Gastroesophageal sphincter (tissue), 2 donors: ENCODE measurements around the gene TEKTIP1.

Source experiments
- EP300 ChIP-seq: sonication (generic); formaldehyde crosslinking; IDR thresholded peaks from one replicate; pipeline ENCODE4 v1.6.1; 2017; ENCODE audit warnings: antibody characterized with exemption, mild to moderate bottlenecking
- POLR2A ChIP-seq, 2 donors: fragments of 450-650 bp; IDR thresholded peaks; one replicate each; pipeline ENCODE4 v1.6.1; 2017; ENCODE audit warnings: antibody characterized with exemption in 2 of 2, mild to moderate bottlenecking in 2 of 2, moderate library complexity in 1 of 2

DNA sequence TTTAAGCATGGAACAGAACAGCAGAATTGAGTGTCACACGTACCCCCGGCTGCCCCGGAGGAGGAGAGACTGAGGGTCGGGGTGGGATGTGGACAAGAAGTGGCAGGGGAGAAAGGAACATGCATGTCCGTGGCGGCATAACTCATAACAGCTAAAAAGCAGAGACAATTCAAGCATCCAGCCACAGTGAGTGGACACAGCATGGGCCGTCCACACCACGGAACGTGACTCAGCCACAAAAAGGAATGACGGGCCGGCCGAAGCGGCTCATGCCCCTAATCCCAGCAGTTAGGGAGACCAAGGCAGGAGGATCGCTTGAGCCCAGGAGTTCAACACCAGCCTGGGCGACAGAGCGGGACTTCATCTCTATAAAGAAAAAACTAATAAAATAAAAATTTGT lies 46.1 kb upstream of the TEKTIP1 start:
- TF ChIP-seq EP300 (no peak), POLR2A (IDR thresholded peaks at IDR 0.05) (no peak)
